Measurements from ENCODE around the gene TOP3B.

TOP3B gene

DNA sequence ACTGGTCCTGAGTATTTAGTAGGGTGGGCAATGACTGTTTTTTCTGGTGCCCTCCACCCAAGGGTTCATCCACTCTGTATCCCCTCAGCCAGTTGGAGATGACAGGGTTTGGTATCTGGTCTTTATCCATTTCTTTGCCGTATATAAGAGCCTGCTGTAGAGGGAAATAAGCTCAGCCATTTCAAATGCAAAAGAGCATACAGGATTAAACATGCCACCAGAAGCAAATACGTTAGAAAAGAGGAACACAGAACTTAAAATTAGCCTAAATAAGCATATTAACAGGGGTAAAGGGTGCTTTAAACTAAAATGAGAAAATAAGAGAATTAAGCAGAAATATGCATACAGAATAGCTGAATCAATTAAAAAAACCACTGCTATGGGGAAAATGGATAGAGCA is 27.8 kb upstream of the TOP3B start:
- no peak overlapping the region for H3K4me3 ChIP-seq (ENCODE audit: low read length in 2 of 2)
- peaks cover 0 to 2% of the 10 kb centered on the region in 2 donors for H3K27me3 ChIP-seq (ENCODE audit: control insufficient read depth in 2 of 2, insufficient read depth in 2 of 2, low read length in 2 of 2)
- H3K9ac ChIP-seq (ENCODE audit: low read depth in 1 of 2, low read length in 2 of 2) = no peak overlapping the region
- no peaks in the 10 kb centered on the region for H3K36me3 ChIP-seq (ENCODE audit: control insufficient read depth in 2 of 2, insufficient read depth in 2 of 2, low read length in 2 of 2)
- no peaks in the 10 kb centered on the region for H3K4me1 ChIP-seq (ENCODE audit: control insufficient read depth in 2 of 2, insufficient read depth in 2 of 2, low read length in 2 of 2)
- H3K27ac ChIP-seq (ENCODE audit: low read depth in 2 of 2, low read length in 2 of 2) = no peak overlapping the region
- no peaks in the 10 kb centered on the region for H3K9me3 ChIP-seq (ENCODE audit: control insufficient read depth in 2 of 2, low read length in 2 of 2)

DNA sequence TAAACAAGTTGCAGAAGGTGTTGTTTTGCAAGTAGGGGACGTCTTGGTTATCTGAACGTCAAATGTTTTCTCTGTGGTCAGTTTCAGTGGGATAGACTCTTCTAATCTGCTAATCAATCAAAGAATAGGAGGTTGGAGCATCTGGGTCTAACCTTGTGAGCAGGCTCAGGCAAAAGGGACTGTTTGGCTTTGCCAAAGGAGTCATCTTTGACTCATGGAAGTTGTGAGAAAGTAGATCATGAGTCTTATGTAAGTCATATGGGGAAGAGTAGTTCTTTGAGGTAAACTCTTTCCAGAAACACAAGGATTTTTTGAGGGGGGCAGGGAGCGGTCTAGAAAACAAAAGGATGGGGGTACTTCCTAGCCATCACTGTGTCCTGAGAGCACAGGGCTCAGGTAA is 27.1 kb upstream of the TOP3B start:
- peaks cover 0 to 2% of the 10 kb centered on the region in 2 donors for H3K27me3 ChIP-seq (ENCODE audit: control insufficient read depth in 2 of 2, insufficient read depth in 2 of 2, low read length in 2 of 2)
- no peak overlapping the region for H3K27ac ChIP-seq (ENCODE audit: low read depth in 2 of 2, low read length in 2 of 2)

DNA sequence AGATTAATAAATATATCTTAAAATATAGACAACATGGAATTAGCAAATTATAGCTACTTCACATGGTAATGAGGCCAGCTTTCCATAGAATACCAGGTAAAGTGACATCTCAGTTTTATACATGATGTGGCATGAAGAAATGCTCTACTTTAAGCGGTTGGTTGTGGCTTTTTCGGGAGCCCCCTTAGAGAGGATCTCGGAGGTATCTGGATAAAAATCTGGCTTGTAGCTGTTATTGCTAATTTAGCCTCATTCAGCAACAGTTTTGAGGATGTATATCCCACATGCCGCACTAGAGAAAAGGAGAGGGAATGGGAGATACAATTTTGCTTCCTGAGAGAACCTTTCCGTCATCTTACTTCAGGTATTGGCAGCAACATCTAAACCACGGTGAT is 24.0 kb upstream of the TOP3B start:
- H3K9ac ChIP-seq (ENCODE audit: low read depth in 1 of 2, low read length in 2 of 2) = no peak overlapping the region
- no peaks in the 10 kb centered on the region for H3K4me1 ChIP-seq (ENCODE audit: control insufficient read depth in 2 of 2, insufficient read depth in 2 of 2, low read length in 2 of 2)
- H3K4me3 ChIP-seq (ENCODE audit: low read length in 2 of 2) = no peak overlapping the region
- peaks cover 0 to 2% of the 10 kb centered on the region in 2 donors for H3K27me3 ChIP-seq (ENCODE audit: control insufficient read depth in 2 of 2, insufficient read depth in 2 of 2, low read length in 2 of 2)
- H3K27ac ChIP-seq (ENCODE audit: low read depth in 2 of 2, low read length in 2 of 2) = no peak overlapping the region
- H3K36me3 ChIP-seq (ENCODE audit: control insufficient read depth in 2 of 2, insufficient read depth in 2 of 2, low read length in 2 of 2) = no peaks in the 10 kb centered on the region
- no peaks in the 10 kb centered on the region for H3K9me3 ChIP-seq (ENCODE audit: control insufficient read depth in 2 of 2, low read length in 2 of 2)

More for the DNA sequence above, 27.1 kb upstream of the TOP3B start:
- H3K9ac ChIP-seq (ENCODE audit: low read depth in 1 of 2, low read length in 2 of 2) = no peak overlapping the region
- H3K4me3 ChIP-seq (ENCODE audit: low read length in 2 of 2) = no peak overlapping the region
- no peaks in the 10 kb centered on the region for H3K36me3 ChIP-seq (ENCODE audit: control insufficient read depth in 2 of 2, insufficient read depth in 2 of 2, low read length in 2 of 2)
- no peaks in the 10 kb centered on the region for H3K9me3 ChIP-seq (ENCODE audit: control insufficient read depth in 2 of 2, low read length in 2 of 2)
- H3K4me1 ChIP-seq (ENCODE audit: control insufficient read depth in 2 of 2, insufficient read depth in 2 of 2, low read length in 2 of 2) = no peaks in the 10 kb centered on the region

DNA sequence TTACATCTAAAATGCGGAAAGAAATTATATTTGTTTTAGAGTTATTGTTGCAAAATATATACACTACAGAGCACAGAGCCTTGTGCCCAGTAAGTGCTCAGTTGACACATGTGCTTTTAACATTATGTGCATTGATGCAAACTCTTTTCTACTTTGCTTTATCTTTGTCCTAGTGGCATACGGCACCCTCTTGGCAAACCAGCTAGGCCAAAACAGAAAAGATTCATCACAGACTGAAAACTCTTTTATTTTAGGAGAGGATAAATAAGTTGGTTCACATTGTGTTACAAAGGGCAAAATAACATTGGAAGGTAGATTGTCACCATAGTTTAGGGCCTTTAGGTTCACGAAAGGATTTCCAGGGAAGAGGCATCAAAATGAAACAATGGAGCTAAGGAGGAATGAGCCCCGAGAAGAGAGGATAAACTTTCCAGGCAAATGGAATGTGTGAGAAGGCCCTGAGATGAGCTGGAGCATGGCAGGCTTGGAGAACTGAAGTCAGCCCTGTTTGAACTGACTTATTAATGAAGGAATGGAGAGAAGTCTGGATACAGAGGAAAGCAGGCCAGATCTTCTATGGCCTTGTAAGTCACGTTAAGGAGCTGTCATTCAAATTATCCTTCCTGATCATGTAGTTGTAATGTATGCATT is 23.5 kb upstream of the TOP3B start:
- no peak overlapping the region for H3K4me3 ChIP-seq (ENCODE audit: low read length in 2 of 2)
- peaks cover 0 to under 1% of the 10 kb centered on the region in 2 donors for H3K27me3 ChIP-seq (ENCODE audit: control insufficient read depth in 2 of 2, insufficient read depth in 2 of 2, low read length in 2 of 2)
- H3K27ac ChIP-seq (ENCODE audit: low read depth in 2 of 2, low read length in 2 of 2) = no peak overlapping the region
- H3K9me3 ChIP-seq (ENCODE audit: control insufficient read depth in 2 of 2, low read length in 2 of 2) = no peaks in the 10 kb centered on the region
- H3K9ac ChIP-seq (ENCODE audit: low read depth in 1 of 2, low read length in 2 of 2) = no peak overlapping the region
- no peaks in the 10 kb centered on the region for H3K4me1 ChIP-seq (ENCODE audit: control insufficient read depth in 2 of 2, insufficient read depth in 2 of 2, low read length in 2 of 2)
- H3K36me3 ChIP-seq (ENCODE audit: control insufficient read depth in 2 of 2, insufficient read depth in 2 of 2, low read length in 2 of 2) = no peaks in the 10 kb centered on the region

DNA sequence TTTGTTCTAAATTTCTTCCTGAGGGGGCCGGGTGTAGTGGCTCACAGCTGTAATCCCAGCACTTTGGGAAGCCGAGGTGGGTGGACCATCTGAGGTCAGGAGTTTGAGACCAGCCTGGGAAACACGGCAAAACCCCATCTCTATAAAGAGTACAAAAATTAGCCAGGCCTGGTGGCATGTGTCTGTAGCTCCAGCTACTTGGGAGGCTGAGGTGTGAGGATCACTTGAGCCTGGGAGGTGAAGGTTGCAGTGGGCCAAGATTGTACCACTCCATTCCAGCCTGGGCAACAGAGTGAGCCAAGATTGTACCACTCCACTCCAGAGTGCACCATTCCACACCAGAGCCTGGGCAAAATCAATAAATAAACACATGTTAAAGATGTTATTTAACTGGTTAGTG is 20.6 kb upstream of the TOP3B start:
- H3K4me3 ChIP-seq (ENCODE audit: low read length in 2 of 2) = no peak overlapping the region
- H3K9me3 ChIP-seq (ENCODE audit: control insufficient read depth in 2 of 2, low read length in 2 of 2) = no peaks in the 10 kb centered on the region
- no peaks in the 10 kb centered on the region for H3K4me1 ChIP-seq (ENCODE audit: control insufficient read depth in 2 of 2, insufficient read depth in 2 of 2, low read length in 2 of 2)
- H3K9ac ChIP-seq (ENCODE audit: low read depth in 1 of 2, low read length in 2 of 2) = no peak overlapping the region
- peaks cover 0 to 6% of the 10 kb centered on the region in 2 donors for H3K27me3 ChIP-seq (ENCODE audit: control insufficient read depth in 2 of 2, insufficient read depth in 2 of 2, low read length in 2 of 2)
- H3K36me3 ChIP-seq (ENCODE audit: control insufficient read depth in 2 of 2, insufficient read depth in 2 of 2, low read length in 2 of 2) = no peaks in the 10 kb centered on the region
- H3K27ac ChIP-seq (ENCODE audit: low read depth in 2 of 2, low read length in 2 of 2) = no peak overlapping the region

DNA sequence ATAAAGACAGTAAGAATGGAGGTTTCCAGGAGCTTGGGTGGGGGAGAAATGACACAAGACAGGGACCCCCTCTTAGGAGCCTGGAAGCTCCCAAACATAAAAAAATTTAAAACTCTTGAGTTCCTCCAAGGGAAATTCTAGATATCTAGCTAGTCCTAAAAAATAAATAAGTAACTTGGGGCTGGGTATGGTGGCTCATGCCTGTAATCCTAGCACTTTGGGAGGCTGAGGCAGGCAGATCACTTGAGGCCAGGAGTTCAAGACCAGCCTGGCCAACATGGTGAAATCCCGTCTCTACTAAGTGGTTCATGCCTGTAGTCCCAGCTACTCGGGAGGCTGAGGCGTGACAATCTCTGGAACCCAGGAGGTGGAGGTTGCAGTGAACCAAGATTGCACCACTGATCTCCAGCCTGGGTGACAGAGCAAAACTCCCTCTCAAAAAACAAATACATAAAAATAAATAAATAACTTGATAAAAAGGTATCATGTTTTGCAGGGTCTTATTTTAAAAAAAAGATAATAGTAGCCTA is 20.0 kb upstream of the TOP3B start:
- no peak overlapping the region for H3K27ac ChIP-seq (ENCODE audit: low read depth in 2 of 2, low read length in 2 of 2)
- no peaks in the 10 kb centered on the region for H3K4me1 ChIP-seq (ENCODE audit: control insufficient read depth in 2 of 2, insufficient read depth in 2 of 2, low read length in 2 of 2)
- no peaks in the 10 kb centered on the region for H3K36me3 ChIP-seq (ENCODE audit: control insufficient read depth in 2 of 2, insufficient read depth in 2 of 2, low read length in 2 of 2)
- no peak overlapping the region for H3K9ac ChIP-seq (ENCODE audit: low read depth in 1 of 2, low read length in 2 of 2)
- no peak overlapping the region for H3K4me3 ChIP-seq (ENCODE audit: low read length in 2 of 2)
- peaks cover 0 to 9% of the 10 kb centered on the region in 2 donors for H3K27me3 ChIP-seq (ENCODE audit: control insufficient read depth in 2 of 2, insufficient read depth in 2 of 2, low read length in 2 of 2)
- H3K9me3 ChIP-seq (ENCODE audit: control insufficient read depth in 2 of 2, low read length in 2 of 2) = no peaks in the 10 kb centered on the region

DNA sequence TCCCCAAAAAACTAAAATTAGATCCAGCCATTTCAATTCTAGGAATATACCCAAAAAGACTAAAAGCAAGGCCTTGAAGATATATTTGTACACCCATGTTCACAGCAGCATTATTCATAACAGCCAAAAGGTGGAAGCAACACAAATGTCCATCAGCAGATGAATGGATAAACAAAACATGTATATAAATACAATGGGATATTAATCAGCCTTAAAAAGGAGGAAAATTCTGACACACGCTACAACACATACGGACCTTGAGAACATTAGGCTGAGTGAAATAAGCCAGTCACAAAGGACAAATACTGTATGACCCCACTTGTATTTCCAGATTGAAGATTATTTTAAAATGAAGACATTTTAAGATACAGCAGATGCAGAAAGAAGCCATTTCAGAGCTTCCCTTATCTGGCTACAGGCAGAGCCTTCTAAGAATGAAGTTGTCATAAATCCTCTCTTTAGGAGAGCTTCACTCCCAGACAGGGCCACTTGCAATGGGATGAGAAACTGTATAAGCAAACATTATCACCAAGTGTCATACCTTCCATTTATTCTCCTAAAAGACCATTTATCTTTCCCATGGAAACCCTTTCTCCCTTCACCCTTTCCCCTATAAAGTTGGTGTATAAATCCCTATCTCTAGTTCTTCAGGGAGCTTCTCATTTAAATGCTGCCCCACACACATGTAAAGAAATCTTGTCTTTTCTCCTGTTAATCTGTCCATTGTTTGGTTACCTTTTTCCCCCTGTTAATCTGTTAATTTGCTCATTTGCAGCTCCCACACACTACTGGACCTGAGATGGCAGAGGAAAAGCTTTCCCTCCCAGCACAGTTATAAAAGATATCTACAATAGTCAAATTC is 19.3 kb upstream of the TOP3B start:
- no peaks in the 10 kb centered on the region for H3K36me3 ChIP-seq (ENCODE audit: control insufficient read depth in 2 of 2, insufficient read depth in 2 of 2, low read length in 2 of 2)
- no peaks in the 10 kb centered on the region for H3K4me1 ChIP-seq (ENCODE audit: control insufficient read depth in 2 of 2, insufficient read depth in 2 of 2, low read length in 2 of 2)
- no peak overlapping the region for H3K9ac ChIP-seq (ENCODE audit: low read depth in 1 of 2, low read length in 2 of 2)
- H3K9me3 ChIP-seq (ENCODE audit: control insufficient read depth in 2 of 2, low read length in 2 of 2) = no peaks in the 10 kb centered on the region
- no peak overlapping the region for H3K4me3 ChIP-seq (ENCODE audit: low read length in 2 of 2)
- no peak overlapping the region for H3K27ac ChIP-seq (ENCODE audit: low read depth in 2 of 2, low read length in 2 of 2)
- peaks cover 0 to 10% of the 10 kb centered on the region in 2 donors for H3K27me3 ChIP-seq (ENCODE audit: control insufficient read depth in 2 of 2, insufficient read depth in 2 of 2, low read length in 2 of 2)

DNA sequence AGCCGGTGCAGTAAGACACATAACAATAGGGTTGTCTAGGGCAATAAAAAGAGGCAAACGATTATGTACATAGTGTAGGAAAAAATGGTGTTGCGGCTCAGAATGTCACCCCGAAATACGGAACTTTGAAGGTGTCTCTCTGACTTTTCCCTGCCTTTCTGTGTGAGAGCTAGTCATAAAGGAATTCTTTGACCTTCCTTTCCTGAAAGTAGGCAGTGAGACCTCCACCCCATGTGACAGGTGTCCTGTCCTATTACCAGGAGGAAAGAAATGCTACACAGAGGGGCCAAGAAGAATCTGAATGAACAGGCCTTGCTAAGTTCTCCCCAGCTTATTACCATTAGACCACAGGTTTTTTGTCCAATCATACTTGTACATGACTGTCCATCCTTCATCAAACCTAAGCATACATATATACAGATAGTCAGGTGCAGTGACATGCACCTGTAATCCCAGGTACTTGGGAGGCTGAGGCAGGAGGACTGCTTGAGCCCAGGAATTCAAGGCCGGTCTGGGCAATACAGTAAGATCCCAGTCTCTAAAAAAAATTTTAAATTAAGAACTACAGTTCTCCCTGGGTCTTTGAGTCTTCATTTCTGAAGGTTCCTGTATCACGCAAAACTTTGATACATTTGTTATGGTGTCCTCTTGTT is 16.1 kb upstream of the TOP3B start:
- Histone ChIP-seq H3K4me3 (ENCODE audit: low read length in 2 of 2) (no peak overlapping the region), H3K36me3 (ENCODE audit: control insufficient read depth in 2 of 2, insufficient read depth in 2 of 2, low read length in 2 of 2) (no peaks in the 10 kb centered on the region), H3K9ac (ENCODE audit: low read depth in 1 of 2, low read length in 2 of 2) (no peak overlapping the region), H3K4me1 (ENCODE audit: control insufficient read depth in 2 of 2, insufficient read depth in 2 of 2, low read length in 2 of 2) (no peaks in the 10 kb centered on the region), H3K27me3 (ENCODE audit: control insufficient read depth in 2 of 2, insufficient read depth in 2 of 2, low read length in 2 of 2) (peaks cover 0 to 10% of the 10 kb centered on the region in 2 donors), H3K27ac (ENCODE audit: low read depth in 2 of 2, low read length in 2 of 2) (no peak overlapping the region), H3K9me3 (ENCODE audit: control insufficient read depth in 2 of 2, low read length in 2 of 2) (no peaks in the 10 kb centered on the region)

DNA sequence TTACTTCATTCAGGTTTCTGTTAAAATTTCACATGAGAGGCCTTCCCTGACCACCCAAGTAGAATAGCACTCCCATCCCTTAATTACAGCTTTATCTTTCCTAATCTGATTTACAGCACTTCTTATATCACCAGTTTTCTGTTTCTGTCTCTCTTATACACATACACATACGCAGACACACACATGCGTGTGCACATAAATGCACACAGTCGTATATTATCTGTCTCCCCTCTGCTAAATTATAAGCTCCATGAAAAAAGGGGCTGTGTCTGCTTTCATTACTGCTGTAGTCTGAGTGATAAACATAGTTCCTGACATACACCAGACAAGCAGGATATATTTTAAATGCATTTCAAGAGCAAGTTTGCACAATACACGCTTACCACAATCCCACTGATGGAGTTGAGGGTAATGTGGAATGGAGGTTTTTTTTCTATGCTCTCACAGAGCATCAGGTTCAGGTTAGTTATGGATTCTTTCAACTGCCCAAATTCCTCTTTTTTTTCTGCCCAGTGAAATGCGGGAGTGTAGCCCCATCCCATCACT is 13.7 kb upstream of the TOP3B start:
- no peak overlapping the region for H3K9ac ChIP-seq (ENCODE audit: low read depth in 1 of 2, low read length in 2 of 2)
- H3K4me3 ChIP-seq (ENCODE audit: low read length in 2 of 2) = no peak overlapping the region
- H3K27me3 ChIP-seq (ENCODE audit: control insufficient read depth in 2 of 2, insufficient read depth in 2 of 2, low read length in 2 of 2) = peaks cover 0 to 10% of the 10 kb centered on the region in 2 donors
- H3K27ac ChIP-seq (ENCODE audit: low read depth in 2 of 2, low read length in 2 of 2) = no peak overlapping the region
- H3K36me3 ChIP-seq (ENCODE audit: control insufficient read depth in 2 of 2, insufficient read depth in 2 of 2, low read length in 2 of 2) = no peaks in the 10 kb centered on the region
- no peaks in the 10 kb centered on the region for H3K4me1 ChIP-seq (ENCODE audit: control insufficient read depth in 2 of 2, insufficient read depth in 2 of 2, low read length in 2 of 2)
- H3K9me3 ChIP-seq (ENCODE audit: control insufficient read depth in 2 of 2, low read length in 2 of 2) = no peaks in the 10 kb centered on the region

DNA sequence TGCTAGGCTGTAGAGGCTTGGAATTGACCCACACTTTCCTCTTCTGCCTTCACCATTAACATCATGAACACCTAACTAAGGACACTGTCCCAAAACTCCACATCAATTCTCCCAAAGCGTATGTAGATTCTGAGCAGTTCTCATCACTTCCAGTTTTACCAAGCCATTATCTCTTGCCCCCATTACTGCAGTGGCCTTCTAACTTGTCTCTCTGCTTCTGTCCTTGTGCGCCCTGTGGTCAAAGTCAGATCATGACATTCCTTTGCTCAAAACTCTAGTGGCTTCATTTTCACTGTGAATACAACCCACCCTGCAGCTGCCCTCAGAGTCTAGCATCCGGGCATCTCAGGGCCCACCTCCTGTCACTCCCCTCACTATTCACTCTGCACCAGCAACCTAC is 13.1 kb upstream of the TOP3B start:
- Histone ChIP-seq H3K9ac (ENCODE audit: low read depth in 1 of 2, low read length in 2 of 2) (no peak overlapping the region), H3K4me1 (ENCODE audit: control insufficient read depth in 2 of 2, insufficient read depth in 2 of 2, low read length in 2 of 2) (no peaks in the 10 kb centered on the region), H3K27me3 (ENCODE audit: control insufficient read depth in 2 of 2, insufficient read depth in 2 of 2, low read length in 2 of 2) (peaks cover 0 to 10% of the 10 kb centered on the region in 2 donors), H3K4me3 (ENCODE audit: low read length in 2 of 2) (no peak overlapping the region), H3K27ac (ENCODE audit: low read depth in 2 of 2, low read length in 2 of 2) (no peak overlapping the region), H3K9me3 (ENCODE audit: control insufficient read depth in 2 of 2, low read length in 2 of 2) (no peaks in the 10 kb centered on the region), H3K36me3 (ENCODE audit: control insufficient read depth in 2 of 2, insufficient read depth in 2 of 2, low read length in 2 of 2) (no peaks in the 10 kb centered on the region)
